ENCODE results near the gene NKX2-8.

NKX2-8 gene

GRCh38 chr14:36582011-36582873 lies at the start of gene NKX2-8:
Gene NKX2-8, minus strand, starts transcription at chr14:36582614. Its CDS starts 225 bp downstream, at chr14:36582389.
- peak; percentile 22 for DNase-seq

- DNase-seq = no peak
These were observed 45.6 kb upstream of the NKX2-8 start for GRCh38 chr14:36627981-36628380.

GRCh38 chr14:36626151-36626550 lies 43.7 kb upstream of the NKX2-8 start:
- DNase-seq = no peak

GRCh38 chr14:36625436-36625835 lies 43.0 kb upstream of the NKX2-8 start:
- no peak for DNase-seq

- DNase-seq = no peak
These were observed 42.6 kb upstream of the NKX2-8 start for GRCh38 chr14:36625014-36625413.

GRCh38 chr14:36619853-36620252 lies 37.4 kb upstream of the NKX2-8 start:
- DNase-seq = no peak

GRCh38 chr14:36619131-36619530 lies 36.7 kb upstream of the NKX2-8 start:
- no peak for DNase-seq

- DNase-seq = no peak
These were observed 36.2 kb upstream of the NKX2-8 start for GRCh38 chr14:36618641-36619040.

- no peak for DNase-seq
These were observed 35.4 kb upstream of the NKX2-8 start for GRCh38 chr14:36617824-36618223.

GRCh38 chr14:36605506-36605857 lies 23.1 kb upstream of the NKX2-8 start:
- DNase-seq = no peak

GRCh38 chr14:36604757-36605505 lies 22.5 kb upstream of the NKX2-8 start:
- peak; percentile 51 for DNase-seq

GRCh38 chr14:36600431-36600830 lies 18.0 kb upstream of the NKX2-8 start:
- no peak for DNase-seq

GRCh38 chr14:36591482-36591881 lies 9.1 kb upstream of the NKX2-8 start:
- DNase-seq = no peak

GRCh38 chr14:36588788-36589187 lies 6.4 kb upstream of the NKX2-8 start:
- no peak for DNase-seq

- no peak for DNase-seq
These were observed 5.7 kb upstream of the NKX2-8 start for GRCh38 chr14:36588119-36588518.

- no peak for DNase-seq
These were observed 2.7 kb upstream of the NKX2-8 start for GRCh38 chr14:36585100-36585499.

GRCh38 chr14:36583893-36584811 lies 1.7 kb upstream of the NKX2-8 start:
- DNase-seq = no peak

- no peak for DNase-seq
These were observed 953 bp upstream of the NKX2-8 start for GRCh38 chr14:36583242-36583892.

- no peak for DNase-seq
These were observed 444 bp upstream of the NKX2-8 start for GRCh38 chr14:36582874-36583241.

- peak; percentile 28 for DNase-seq
These were observed 1.3 kb downstream of the NKX2-8 start for GRCh38 chr14:36580856-36581831.

GRCh38 chr14:36580141-36580855 lies 2.1 kb downstream of the NKX2-8 start:
- no peak for DNase-seq
